Stimulated activated effector memory CD8-positive, alpha-beta T cell treated with anti-CD3 and anti-CD28 coated beads, Interleukin-12 subunit alpha, Interleukin-12 subunit beta, amount 100 ng/mL, for 72 hours (primary cell): ENCODE measurements around the gene EIF4A3.
A peak's percentile ranks its signal among the peaks of the same experiment; 100 is the strongest.

ENCODE experiments used
- ATAC-seq: fragments of 150-1000 bp; cut with Tn5 transposase; 2 replicates; pipeline ENCODE4 v1.10.0; 2021
- DNase-seq, 2 donors: peaks; one replicate each; pipeline ENCODE4 v3.0.0; 2021 to 2022; ENCODE audit warnings: low spot score in 2 of 2
- H3K27ac Mint-ChIP-seq: one replicate; pipeline ENCODE4 v1.8.0; 2022; ENCODE audit warnings: mild to moderate bottlenecking, mixed read lengths
- H3K36me3 Mint-ChIP-seq: one replicate; pipeline ENCODE4 v1.8.0; 2022; ENCODE audit warnings: mild to moderate bottlenecking, mixed read lengths
- H3K4me1 Mint-ChIP-seq: one replicate; pipeline ENCODE4 v1.8.0; 2022; ENCODE audit warnings: mixed read lengths
- H3K4me3 Mint-ChIP-seq: one replicate; pipeline ENCODE4 v1.8.0; 2022; ENCODE audit warnings: mild to moderate bottlenecking, mixed read lengths
- H3K9me3 Mint-ChIP-seq: one replicate; pipeline ENCODE4 v1.8.0; 2022; ENCODE audit warnings: mixed read lengths

Gene EIF4A3

DNA sequence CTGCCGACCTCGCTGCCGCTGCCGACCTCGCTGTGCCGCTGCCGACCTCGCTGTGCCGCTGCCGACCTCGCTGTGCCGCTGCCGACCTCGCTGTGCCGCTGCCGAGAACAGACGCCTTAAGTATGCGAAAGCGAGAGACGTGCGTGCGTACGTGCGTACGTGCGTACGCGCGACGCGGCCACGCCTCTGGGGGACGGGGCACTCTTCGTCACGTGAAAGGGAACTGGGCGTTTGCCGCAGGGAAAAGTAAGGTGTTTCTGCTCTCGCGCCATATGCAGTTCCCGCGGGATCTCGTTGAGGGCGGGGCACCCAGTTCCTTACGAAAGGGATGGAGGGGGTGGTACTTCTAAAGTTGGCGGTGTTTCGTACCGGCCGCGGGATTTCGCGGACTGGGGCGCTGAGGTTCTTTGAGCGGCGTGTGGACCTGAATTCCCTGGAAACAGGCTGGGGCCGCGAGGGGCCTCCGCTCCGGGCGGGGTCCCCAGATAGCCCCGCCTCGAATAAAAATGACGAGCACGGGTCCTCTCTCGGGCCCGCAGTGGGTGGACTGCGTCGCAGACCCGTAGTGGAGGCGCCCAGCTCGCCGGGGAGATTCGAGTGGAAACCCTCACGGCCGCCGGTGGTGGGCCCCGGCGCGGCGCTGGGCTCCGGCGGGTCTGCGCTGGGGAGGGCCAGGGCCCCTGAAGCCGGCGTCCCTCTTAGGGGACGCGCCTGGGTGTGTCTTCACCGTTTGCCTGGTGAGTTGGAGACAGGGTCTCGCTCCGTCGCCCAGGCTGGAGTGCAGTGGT, at the start of gene EIF4A3:
EIF4A3 (minus strand) TSS at position 94 of the 788 bp plus-strand sequence. CDS start 167 bp downstream, outside the sequence.
- peak; percentile 94 for ATAC-seq
- H3K36me3 Mint-ChIP-seq, result peaks cover 53% of the 10 kb centered on the region
- H3K4me1 Mint-ChIP-seq, result peaks cover 37% of the 10 kb centered on the region

DNA sequence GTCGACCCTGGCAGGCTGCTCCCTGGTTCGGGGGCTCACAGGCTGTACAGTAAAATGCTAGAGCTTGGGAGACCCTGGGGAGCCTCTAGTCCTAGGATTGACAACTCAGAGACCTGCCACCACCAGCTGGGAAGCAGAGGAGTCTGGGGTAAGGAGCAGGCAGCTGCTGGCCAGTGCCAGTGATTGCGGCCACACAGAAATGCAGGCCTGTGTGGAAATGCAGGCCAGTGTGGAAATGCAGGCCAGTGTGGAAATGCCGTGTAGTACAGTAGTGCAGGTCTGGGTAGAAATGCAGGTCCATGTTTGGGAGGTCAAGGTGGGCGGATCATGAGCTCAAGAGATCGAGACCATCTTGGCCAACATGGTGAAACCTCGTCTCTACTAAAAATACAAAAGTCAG, 49.7 kb upstream of the EIF4A3 start:
- Mint-ChIP-seq H3K9me3 (no peaks in the 10 kb centered on the region), H3K36me3 (no peaks in the 10 kb centered on the region), H3K27ac (no peak overlapping the region), H3K4me1 (peaks cover 11% of the 10 kb centered on the region), H3K4me3 (no peak overlapping the region)
- DNase-seq (no peak), ATAC-seq (no peak)

More for the DNA sequence above, at the start of gene EIF4A3:
- peaks cover 3% of the 10 kb centered on the region for H3K9me3 Mint-ChIP-seq
- peak within 1 kb of the TSS; percentile 85 for H3K4me3 Mint-ChIP-seq
- H3K27ac Mint-ChIP-seq, result peak within 1 kb of the TSS; percentile 89
- peak; percentile 89 to 98 for DNase-seq

- Mint-ChIP-seq H3K4me1 (peaks cover 11% of the 10 kb centered on the region), H3K27ac (no peak overlapping the region), H3K4me3 (no peak overlapping the region), H3K9me3 (no peaks in the 10 kb centered on the region), H3K36me3 (no peaks in the 10 kb centered on the region)
- ATAC-seq (peak; percentile 61), DNase-seq (peak; percentile 56 to 72)
These were observed 49.0 kb upstream of the EIF4A3 start for GRCh38 chr17:80195671-80196529.

DNA sequence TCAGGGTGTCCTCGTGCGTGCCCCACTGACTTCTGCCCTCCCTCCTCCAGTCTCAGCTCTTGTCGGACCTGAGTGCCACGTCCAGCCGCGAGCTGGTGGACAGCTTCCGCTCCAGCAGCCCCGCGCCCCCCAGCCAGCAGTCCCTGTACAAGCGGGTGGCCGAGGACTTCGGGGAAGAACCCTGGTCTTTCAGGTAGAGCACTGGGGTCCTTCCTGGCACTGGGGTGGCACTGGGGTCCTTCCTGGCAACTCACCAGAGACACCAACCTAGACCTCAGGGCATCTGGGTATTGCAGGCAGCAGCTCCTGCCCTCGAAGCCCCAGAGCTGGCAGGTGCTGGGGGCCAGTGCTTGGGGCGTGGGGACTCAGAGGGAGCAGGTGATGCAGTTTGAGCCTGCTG, 48.2 kb upstream of the EIF4A3 start:
- no peak overlapping the region for H3K27ac Mint-ChIP-seq
- H3K4me3 Mint-ChIP-seq, result no peak overlapping the region
- DNase-seq (no peak), ATAC-seq (no peak)
- H3K9me3 Mint-ChIP-seq, result no peaks in the 10 kb centered on the region
- H3K36me3 Mint-ChIP-seq, result no peaks in the 10 kb centered on the region
- H3K4me1 Mint-ChIP-seq, result peaks cover 11% of the 10 kb centered on the region

DNA sequence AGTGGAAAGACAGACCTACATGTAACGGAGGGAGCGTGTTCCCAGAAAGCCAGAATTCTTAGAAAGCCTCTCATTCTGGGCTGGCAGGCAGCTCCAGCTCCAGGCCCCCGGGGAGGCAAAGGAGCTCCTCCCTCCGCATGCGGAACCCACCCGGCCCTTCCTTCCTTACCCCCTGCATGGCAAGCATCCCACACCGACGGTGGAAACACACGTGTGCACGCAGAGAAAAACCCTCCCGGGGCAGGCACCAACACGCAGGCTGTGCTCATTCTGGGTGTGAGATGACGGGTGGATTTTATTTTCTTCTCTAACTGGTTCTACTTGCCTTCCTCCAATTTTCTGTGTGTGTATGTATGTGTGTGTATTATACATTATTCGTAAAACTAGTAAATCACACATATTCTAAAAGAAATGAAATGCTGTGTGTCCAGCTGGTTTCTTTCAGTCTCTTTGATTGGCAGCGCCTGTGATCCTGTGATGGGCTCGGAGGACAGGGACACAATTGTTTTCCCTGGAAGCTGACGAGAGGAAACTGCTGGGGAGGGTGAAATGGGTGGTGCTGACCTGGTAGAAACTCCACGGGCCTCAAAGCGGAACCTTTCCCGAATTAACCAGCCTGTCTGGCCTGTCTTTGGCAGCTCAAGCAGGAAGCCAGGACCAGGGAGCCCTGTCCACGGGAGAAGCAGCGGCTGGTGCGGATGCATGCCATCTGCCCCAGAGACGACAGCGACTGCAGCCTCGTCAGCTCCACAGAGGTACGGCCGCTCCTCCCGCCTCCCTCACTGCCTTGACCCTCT, 45.1 kb upstream of the EIF4A3 start:
- ATAC-seq, result no peak
- Mint-ChIP-seq H3K36me3 (no peaks in the 10 kb centered on the region), H3K4me1 (peaks cover 5% of the 10 kb centered on the region)

DNA sequence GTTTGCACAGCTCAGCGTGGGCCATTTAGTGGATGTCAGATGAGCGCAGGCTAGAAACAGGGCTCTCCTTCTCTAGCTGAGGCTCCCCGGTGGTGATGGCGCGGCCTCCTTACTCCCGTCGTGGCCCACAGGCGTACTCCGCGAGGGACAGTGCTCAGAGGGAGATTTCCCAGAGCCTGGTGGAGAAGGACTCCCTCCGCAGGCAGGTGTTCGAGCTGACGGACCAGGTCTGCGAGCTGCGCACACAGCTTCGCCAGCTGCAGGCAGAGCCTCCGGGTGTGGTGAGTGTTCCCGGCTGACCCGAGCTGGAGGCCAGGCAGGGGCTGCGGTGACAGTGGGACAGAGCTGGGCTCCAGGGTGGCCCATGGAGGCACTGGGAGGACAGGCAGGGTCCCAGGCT, 44.3 kb upstream of the EIF4A3 start:
- no peaks in the 10 kb centered on the region for H3K9me3 Mint-ChIP-seq
- H3K36me3 Mint-ChIP-seq, result peaks cover 2% of the 10 kb centered on the region
- H3K27ac Mint-ChIP-seq, result no peak overlapping the region
- ATAC-seq, result no peak
- peaks cover 4% of the 10 kb centered on the region for H3K4me1 Mint-ChIP-seq
- DNase-seq, result no peak
- no peak overlapping the region for H3K4me3 Mint-ChIP-seq

More for the DNA sequence above, 45.1 kb upstream of the EIF4A3 start:
- Mint-ChIP-seq H3K4me3 (no peak overlapping the region), H3K27ac (no peak overlapping the region), H3K9me3 (no peaks in the 10 kb centered on the region)
- DNase-seq, result no peak

- Mint-ChIP-seq H3K4me1 (no peaks in the 10 kb centered on the region), H3K9me3 (no peaks in the 10 kb centered on the region), H3K36me3 (peaks cover 6% of the 10 kb centered on the region), H3K27ac (no peak overlapping the region), H3K4me3 (no peak overlapping the region)
- no peak for DNase-seq
- ATAC-seq, result no peak
These were observed 43.8 kb upstream of the EIF4A3 start for GRCh38 chr17:80190716-80191115.

- no peaks in the 10 kb centered on the region for H3K9me3 Mint-ChIP-seq
- H3K4me3 Mint-ChIP-seq, result no peak overlapping the region
- H3K27ac Mint-ChIP-seq, result no peak overlapping the region
- DNase-seq (no peak), ATAC-seq (no peak)
- H3K36me3 Mint-ChIP-seq, result peaks cover 6% of the 10 kb centered on the region
- H3K4me1 Mint-ChIP-seq, result no peaks in the 10 kb centered on the region
These were observed 42.7 kb upstream of the EIF4A3 start for GRCh38 chr17:80189611-80190010.

DNA sequence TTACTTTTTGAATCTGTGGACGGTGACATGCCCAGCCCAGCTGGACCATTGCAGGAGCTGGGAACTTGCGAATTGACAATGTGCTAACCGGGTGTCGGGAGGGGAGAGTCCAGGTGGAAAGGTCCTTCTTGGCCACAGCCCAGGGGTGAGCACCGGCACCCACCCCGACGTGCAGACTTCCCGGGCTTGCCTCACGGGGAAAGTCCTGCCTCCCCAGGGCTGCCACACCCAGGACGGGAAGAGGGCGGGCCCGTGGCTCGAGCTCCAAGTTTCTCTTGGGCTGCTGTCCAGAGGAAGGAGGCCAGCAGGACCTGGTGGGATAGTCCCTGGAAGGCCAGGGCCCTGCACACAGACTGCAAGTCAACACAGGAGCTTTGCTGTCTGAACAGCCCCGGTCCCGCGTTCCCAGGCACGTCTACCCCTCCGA, 40.6 kb upstream of the EIF4A3 start:
- DNase-seq (no peak), ATAC-seq (no peak)
- Mint-ChIP-seq H3K4me1 (no peaks in the 10 kb centered on the region), H3K36me3 (peaks cover 6% of the 10 kb centered on the region), H3K27ac (no peak overlapping the region), H3K4me3 (no peak overlapping the region), H3K9me3 (no peaks in the 10 kb centered on the region)

DNA sequence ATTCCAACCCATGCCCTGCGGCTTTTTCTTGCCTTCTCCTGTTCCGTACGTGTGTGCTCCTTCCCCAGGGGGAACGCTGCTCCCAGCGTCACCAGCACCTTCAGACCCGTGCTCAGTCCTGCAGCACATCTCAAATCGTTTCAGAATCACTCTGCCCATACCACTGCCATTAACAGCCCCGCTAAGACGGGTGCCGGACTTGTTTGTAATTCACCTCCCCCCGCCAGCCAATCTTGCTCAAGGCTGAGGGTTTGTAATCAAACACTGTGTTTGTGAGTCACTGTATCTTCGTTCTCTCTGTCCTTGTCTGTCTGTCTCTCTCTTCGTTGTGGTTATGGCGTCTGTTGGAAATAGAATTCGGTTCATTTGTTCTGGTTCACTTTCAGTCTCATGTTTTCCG, 40.2 kb upstream of the EIF4A3 start:
- Mint-ChIP-seq H3K4me1 (no peaks in the 10 kb centered on the region), H3K4me3 (no peak overlapping the region), H3K36me3 (peaks cover 6% of the 10 kb centered on the region), H3K9me3 (no peaks in the 10 kb centered on the region), H3K27ac (no peak overlapping the region)
- ATAC-seq (no peak), DNase-seq (no peak)

GRCh38 chr17:80185968-80186367, 39.0 kb upstream of the EIF4A3 start:
- H3K27ac Mint-ChIP-seq, result no peak overlapping the region
- peaks cover 6% of the 10 kb centered on the region for H3K36me3 Mint-ChIP-seq
- H3K4me3 Mint-ChIP-seq, result no peak overlapping the region
- ATAC-seq, result no peak
- no peaks in the 10 kb centered on the region for H3K4me1 Mint-ChIP-seq
- no peaks in the 10 kb centered on the region for H3K9me3 Mint-ChIP-seq
- DNase-seq, result no peak

DNA sequence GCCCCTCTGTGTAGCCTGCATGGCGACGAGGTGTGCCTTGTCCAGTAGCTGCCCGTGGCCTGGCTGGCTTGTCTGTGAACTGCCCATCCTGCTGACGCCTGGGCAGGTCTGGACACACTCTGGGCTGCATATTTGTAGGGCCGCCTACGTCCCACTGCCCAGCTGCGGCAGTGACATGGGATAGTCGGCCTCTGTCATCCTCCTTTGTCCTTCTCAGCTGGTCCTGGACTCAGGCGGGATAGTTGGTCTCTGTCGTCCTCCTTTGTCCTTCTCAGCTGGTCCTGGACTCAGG, 37.4 kb upstream of the EIF4A3 start:
- Mint-ChIP-seq H3K4me1 (no peaks in the 10 kb centered on the region), H3K9me3 (no peaks in the 10 kb centered on the region), H3K4me3 (no peak overlapping the region), H3K27ac (no peak overlapping the region), H3K36me3 (peaks cover 6% of the 10 kb centered on the region)
- DNase-seq (no peak), ATAC-seq (no peak)

DNA sequence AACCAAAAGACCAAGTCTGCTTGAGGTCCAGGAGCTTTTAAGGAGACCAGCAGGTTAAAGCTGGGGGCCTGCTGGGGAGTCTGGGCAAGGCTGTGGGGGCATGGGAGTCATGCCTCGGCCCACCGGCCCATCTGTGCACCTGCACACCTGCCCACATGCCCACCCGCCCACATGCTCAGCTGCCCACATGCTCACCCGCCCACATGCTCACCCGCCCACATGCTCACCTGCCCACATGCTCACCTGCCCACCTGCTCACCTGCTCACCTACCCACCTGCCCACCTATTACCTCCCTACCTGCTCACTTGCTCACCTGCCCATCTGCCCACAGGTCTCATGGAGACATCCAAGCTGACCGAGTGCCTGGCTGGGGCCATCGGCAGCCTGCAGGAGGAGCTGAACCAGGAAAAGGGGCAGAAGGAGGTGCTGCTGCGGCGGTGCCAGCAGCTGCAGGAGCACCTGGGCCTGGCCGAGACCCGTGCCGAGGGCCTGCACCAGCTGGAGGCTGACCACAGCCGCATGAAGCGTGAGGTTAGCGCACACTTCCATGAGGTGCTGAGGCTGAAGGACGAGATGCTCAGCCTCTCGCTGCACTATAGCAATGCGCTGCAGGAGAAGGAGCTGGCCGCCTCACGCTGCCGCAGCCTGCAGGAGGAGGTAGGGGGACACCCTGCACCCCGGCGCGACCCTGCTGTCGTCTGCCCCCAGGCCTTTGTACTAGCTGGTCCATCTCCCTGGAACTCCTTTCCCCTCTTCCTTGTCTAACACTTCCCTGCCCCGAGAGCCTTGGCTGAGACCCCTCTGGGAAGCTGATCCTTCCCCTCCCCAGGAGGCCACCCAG, 36.9 kb upstream of the EIF4A3 start:
- no peak overlapping the region for H3K4me3 Mint-ChIP-seq
- H3K9me3 Mint-ChIP-seq, result no peaks in the 10 kb centered on the region
- no peaks in the 10 kb centered on the region for H3K4me1 Mint-ChIP-seq
- DNase-seq, result no peak
- H3K27ac Mint-ChIP-seq, result no peak overlapping the region
- H3K36me3 Mint-ChIP-seq, result peaks cover 6% of the 10 kb centered on the region
- no peak for ATAC-seq

DNA sequence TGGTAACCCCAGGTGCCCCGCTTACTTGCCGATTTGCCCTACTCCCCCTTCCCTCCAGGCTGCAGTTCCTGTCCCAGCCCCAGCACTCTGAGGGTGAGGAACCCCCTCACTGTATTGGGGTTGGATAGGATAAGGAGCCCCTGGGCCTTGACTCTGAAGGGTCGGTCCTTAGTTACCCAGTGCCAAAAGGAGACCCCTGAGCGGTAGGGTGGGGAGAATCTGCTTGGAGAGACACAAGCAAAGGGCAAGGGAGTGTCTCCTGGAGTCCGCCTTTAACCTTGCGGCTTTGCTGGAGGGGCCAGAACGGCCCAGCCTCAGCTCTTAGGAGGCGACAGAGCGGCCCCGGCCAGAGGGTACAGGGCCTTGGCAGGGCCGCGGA, 35.9 kb upstream of the EIF4A3 start:
- no peaks in the 10 kb centered on the region for H3K4me1 Mint-ChIP-seq
- DNase-seq (no peak), ATAC-seq (no peak)
- no peak overlapping the region for H3K27ac Mint-ChIP-seq
- H3K4me3 Mint-ChIP-seq, result no peak overlapping the region
- peaks cover 6% of the 10 kb centered on the region for H3K36me3 Mint-ChIP-seq
- no peaks in the 10 kb centered on the region for H3K9me3 Mint-ChIP-seq
